Measurements from ENCODE around the gene FBXO22. TPM values are rescaled to one million over a fixed set of nuclear protein-coding genes. Genes with fewer than 3 reads are reported as not detected.

FBXO22 gene
- total RNA-seq, 1 donor from 2014 or later: 47.0 TPM

Other genes starting within 250 kb of the FBXO22 start
- 0.02 TPM in 1 of 2 replicates, not detected in the other for gene CSPG4, start 191.0 kb upstream of the FBXO22 start, total RNA-seq
- gene UBE2Q2, start 60.4 kb upstream of the FBXO22 start, total RNA-seq: 18.9 and 21.1 TPM in 2 replicates
- not detected in 2 replicates for gene NRG4, start 108.5 kb downstream of the FBXO22 start, total RNA-seq
- not detected in 2 replicates for gene TMEM266, start 156.1 kb downstream of the FBXO22 start, total RNA-seq